Measurements from ENCODE around the gene PARD3B. TPM values are rescaled to one million over a fixed set of nuclear protein-coding genes. Genes with fewer than 3 reads are reported as not detected.

Gene PARD3B
- total and polyA plus RNA-seq, 3 donors from 2014 or later: 14.6 to 36.8 (median 29.6) TPM

DNA sequence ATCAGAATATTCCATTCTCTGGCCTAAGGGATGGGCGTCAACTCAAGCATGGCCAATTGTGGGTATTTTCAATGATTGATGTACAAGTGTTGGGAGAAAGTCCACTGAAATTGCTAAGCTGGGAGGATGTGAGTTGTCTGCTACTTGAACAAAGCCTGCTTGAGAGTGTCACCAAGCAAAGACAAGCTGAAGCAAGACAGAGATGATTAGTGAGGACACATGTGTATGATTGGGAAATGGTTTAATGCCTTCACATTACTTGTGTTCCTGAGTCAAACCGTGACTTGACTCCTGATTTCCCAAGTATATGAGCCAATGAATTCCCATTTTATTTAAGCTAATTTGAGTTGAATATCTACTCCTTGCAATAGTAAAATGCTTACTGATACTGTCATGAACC lies 1113.3 kb downstream of the PARD3B start:
- intact Hi-C loops (cut with DNase I; ENCODE audit: low total_unique reads): no loop called here
- TF ChIP-seq, protein P1, sequence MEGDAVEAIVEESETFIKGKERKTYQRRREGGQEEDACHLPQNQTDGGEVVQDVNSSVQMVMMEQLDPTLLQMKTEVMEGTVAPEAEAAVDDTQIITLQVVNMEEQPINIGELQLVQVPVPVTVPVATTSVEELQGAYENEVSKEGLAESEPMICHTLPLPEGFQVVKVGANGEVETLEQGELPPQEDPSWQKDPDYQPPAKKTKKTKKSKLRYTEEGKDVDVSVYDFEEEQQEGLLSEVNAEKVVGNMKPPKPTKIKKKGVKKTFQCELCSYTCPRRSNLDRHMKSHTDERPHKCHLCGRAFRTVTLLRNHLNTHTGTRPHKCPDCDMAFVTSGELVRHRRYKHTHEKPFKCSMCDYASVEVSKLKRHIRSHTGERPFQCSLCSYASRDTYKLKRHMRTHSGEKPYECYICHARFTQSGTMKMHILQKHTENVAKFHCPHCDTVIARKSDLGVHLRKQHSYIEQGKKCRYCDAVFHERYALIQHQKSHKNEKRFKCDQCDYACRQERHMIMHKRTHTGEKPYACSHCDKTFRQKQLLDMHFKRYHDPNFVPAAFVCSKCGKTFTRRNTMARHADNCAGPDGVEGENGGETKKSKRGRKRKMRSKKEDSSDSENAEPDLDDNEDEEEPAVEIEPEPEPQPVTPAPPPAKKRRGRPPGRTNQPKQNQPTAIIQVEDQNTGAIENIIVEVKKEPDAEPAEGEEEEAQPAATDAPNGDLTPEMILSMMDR (IDR thresholded peaks at IDR 0.05): no peak
- no peak for TF ChIP-seq POLR2A (IDR thresholded peaks at IDR 0.05)
- Histone ChIP-seq H3K9me3 (no peaks in the 10 kb centered on the region), H3K27ac (no peak overlapping the region), H3K4me3 (no peak overlapping the region), H3K36me3 (ENCODE audit: low read depth, missing control alignments) (no peaks in the 10 kb centered on the region), H3K4me1 (no peaks in the 10 kb centered on the region), H3K27me3 (no peaks in the 10 kb centered on the region)
- no peak for DNase-seq
- WGBS, 2 donors: 93 to 99% methylated on average over 2 of the region's 2 CpGs

DNA sequence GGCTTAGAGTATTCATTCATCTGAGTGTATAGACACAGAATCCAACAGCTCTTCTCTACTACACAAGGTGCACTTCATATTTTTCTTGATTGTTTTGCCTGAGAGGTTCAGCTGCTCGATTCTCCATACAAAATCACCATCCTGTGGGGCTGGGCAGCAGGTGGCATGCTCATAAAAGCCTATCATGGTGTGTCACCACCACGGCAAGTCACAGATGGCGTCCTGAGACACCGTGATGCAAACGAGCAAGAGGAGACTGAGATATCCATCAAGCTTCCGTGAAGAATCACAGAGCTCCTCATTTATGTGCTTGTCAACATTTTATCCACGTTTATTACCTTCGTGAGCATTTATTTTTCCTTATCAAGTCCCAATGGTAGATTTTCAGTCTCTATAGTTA lies 1114.6 kb downstream of the PARD3B start:
- TF ChIP-seq POLR2A (IDR thresholded peaks at IDR 0.05): no peak
- TF ChIP-seq, protein P1 (IDR thresholded peaks at IDR 0.05): no peak
- intact Hi-C loops (cut with DNase I; ENCODE audit: low total_unique reads): no loop called here
- Histone ChIP-seq H3K27ac (no peak overlapping the region), H3K4me1 (no peaks in the 10 kb centered on the region), H3K4me3 (no peak overlapping the region), H3K9me3 (no peaks in the 10 kb centered on the region), H3K36me3 (ENCODE audit: low read depth, missing control alignments) (no peaks in the 10 kb centered on the region), H3K27me3 (no peaks in the 10 kb centered on the region)
- WGBS, 2 donors: 77 to 81% methylated on average over 8 of the region's 8 CpGs
- no peak for DNase-seq

DNA sequence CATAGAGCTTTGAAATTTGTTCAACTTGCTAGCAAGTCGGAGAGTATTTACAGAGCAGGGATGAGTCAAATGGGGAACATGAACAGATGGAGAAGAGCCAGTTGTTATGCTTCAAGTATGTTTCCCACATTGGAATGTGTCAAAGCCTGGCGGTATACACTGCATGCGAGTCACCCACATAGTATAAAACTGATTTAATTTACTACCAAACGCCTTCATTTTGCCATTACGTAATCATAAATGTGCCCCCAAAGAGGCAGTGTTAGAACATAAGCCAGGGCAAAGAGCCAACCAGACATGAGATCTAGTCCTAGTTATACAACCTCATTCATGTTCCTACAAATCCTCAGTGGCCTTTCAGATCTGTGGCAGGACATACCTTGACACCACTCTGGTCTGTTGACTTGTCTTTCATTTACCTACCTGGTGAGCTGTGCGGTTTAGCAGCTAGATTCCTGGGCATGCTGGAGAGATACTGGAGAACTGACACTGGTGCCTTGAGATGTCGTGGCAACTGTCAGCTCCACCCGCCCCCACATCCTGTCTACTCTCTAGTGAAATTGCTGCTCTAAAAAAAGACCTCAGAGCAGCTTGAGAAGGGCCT lies 1115.3 kb downstream of the PARD3B start:
- 61 to 64% methylated on average over 8 of the region's 8 CpGs for WGBS, 2 donors
- H3K27ac ChIP-seq: no peak overlapping the region
- intact Hi-C loops (cut with DNase I; ENCODE audit: low total_unique reads): no loop called here
- no peak overlapping the region for H3K4me3 ChIP-seq
- no peaks in the 10 kb centered on the region for H3K27me3 ChIP-seq
- no peaks in the 10 kb centered on the region for H3K9me3 ChIP-seq
- H3K36me3 ChIP-seq (ENCODE audit: low read depth, missing control alignments): no peaks in the 10 kb centered on the region
- DNase-seq: no peak
- TF ChIP-seq, protein P1 (IDR thresholded peaks at IDR 0.05): no peak
- no peak for TF ChIP-seq POLR2A (IDR thresholded peaks at IDR 0.05)
- H3K4me1 ChIP-seq: no peaks in the 10 kb centered on the region

DNA sequence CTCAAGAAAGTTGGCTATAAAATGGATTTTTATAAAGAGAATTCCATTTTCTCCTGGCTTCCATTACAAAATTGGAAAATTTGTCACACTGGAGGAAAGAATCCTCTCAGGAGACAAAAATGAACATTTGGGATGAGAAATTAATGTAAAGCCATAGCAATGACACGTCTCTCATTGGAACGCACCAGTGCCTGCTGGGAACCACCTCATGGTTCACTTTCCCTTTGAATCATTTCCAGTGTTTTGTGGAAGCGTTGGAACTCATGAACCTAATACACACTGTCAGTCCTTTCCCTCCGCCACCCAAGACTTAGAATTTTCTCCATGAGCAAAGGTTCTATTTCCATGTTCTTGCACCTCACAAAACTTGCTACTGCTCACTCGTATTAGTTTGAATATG lies 1116.0 kb downstream of the PARD3B start:
- intact Hi-C loops (cut with DNase I; ENCODE audit: low total_unique reads): no loop called here
- no peak for DNase-seq

More for the DNA sequence above, 1116.0 kb downstream of the PARD3B start:
- H3K36me3 ChIP-seq (ENCODE audit: low read depth, missing control alignments): no peaks in the 10 kb centered on the region
- TF ChIP-seq POLR2A (IDR thresholded peaks at IDR 0.05): no peak
- TF ChIP-seq, protein P1 (IDR thresholded peaks at IDR 0.05): no peak
- no peak overlapping the region for H3K27ac ChIP-seq
- no peaks in the 10 kb centered on the region for H3K9me3 ChIP-seq
- H3K4me1 ChIP-seq: no peaks in the 10 kb centered on the region
- WGBS, 2 donors: 91 to 93% methylated on average over 5 of the region's 5 CpGs
- no peak overlapping the region for H3K4me3 ChIP-seq
- H3K27me3 ChIP-seq: no peaks in the 10 kb centered on the region
